22Rv1 (cell line): Measurements from ENCODE around the gene B4GALT5.

ENCODE experiments used
- CTCF ChIP-seq: fragments of 450-650 bp; IDR thresholded peaks from 2 replicates; pipeline ENCODE4 v1.5.1; 2017; ENCODE audit warnings: mild to moderate bottlenecking
- ZFX ChIP-seq: fragments of 450-650 bp; IDR thresholded peaks from 2 replicates; pipeline ENCODE4 v1.6.1; 2017; ENCODE audit warnings: antibody characterized with exemption, borderline replicate concordance

- TF ChIP-seq CTCF (no peak), ZFX (no peak)
These were observed 94.3 kb downstream of the B4GALT5 start for GRCh38 chr20:49619113-49620048.
